ENCODE data around the gene RYR3.

DNA sequence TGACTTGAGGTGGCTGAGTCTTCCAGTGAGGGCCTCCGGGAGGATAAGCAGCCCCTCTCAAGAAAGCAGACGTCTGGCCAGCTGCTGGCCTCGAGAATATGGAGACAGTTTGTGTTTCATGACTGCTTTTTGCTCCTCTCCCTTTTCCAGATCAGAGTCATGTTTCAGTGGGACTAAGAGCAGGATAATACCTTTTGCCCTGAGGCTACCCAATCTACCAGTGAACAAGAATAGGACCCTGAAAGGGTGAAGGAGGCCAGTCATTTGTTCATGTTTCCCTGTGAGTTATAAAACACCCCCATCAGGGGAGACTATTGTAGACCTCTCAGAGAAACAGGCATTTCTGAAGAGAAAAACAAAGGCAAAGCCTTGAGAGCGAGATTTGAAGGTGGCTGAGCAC, 137.4 kb downstream of the RYR3 start:
- TF ChIP-seq, protein P1, sequence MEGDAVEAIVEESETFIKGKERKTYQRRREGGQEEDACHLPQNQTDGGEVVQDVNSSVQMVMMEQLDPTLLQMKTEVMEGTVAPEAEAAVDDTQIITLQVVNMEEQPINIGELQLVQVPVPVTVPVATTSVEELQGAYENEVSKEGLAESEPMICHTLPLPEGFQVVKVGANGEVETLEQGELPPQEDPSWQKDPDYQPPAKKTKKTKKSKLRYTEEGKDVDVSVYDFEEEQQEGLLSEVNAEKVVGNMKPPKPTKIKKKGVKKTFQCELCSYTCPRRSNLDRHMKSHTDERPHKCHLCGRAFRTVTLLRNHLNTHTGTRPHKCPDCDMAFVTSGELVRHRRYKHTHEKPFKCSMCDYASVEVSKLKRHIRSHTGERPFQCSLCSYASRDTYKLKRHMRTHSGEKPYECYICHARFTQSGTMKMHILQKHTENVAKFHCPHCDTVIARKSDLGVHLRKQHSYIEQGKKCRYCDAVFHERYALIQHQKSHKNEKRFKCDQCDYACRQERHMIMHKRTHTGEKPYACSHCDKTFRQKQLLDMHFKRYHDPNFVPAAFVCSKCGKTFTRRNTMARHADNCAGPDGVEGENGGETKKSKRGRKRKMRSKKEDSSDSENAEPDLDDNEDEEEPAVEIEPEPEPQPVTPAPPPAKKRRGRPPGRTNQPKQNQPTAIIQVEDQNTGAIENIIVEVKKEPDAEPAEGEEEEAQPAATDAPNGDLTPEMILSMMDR (IDR thresholded peaks at IDR 0.05): no peak
- TF ChIP-seq ZFX (IDR thresholded peaks at IDR 0.05; ENCODE audit: borderline replicate concordance): no peak
